GM18505 (cell line): Measurements from ENCODE around the gene GAB2.

Experiments
- ATAC-seq: cut with Tn5 transposase; IDR thresholded peaks from one replicate; pipeline ENCODE4 v1.9.1; 2021; ENCODE audit not compliant: unreplicated experiment
- POLR2A ChIP-seq: IDR thresholded peaks from 4 replicates; pipeline ENCODE4 v1.6.1; 2011; ENCODE audit warnings: borderline replicate concordance; ENCODE audit not compliant: insufficient read depth, insufficient read length; ENCODE audit errors: extremely low read depth

GAB2 gene

DNA sequence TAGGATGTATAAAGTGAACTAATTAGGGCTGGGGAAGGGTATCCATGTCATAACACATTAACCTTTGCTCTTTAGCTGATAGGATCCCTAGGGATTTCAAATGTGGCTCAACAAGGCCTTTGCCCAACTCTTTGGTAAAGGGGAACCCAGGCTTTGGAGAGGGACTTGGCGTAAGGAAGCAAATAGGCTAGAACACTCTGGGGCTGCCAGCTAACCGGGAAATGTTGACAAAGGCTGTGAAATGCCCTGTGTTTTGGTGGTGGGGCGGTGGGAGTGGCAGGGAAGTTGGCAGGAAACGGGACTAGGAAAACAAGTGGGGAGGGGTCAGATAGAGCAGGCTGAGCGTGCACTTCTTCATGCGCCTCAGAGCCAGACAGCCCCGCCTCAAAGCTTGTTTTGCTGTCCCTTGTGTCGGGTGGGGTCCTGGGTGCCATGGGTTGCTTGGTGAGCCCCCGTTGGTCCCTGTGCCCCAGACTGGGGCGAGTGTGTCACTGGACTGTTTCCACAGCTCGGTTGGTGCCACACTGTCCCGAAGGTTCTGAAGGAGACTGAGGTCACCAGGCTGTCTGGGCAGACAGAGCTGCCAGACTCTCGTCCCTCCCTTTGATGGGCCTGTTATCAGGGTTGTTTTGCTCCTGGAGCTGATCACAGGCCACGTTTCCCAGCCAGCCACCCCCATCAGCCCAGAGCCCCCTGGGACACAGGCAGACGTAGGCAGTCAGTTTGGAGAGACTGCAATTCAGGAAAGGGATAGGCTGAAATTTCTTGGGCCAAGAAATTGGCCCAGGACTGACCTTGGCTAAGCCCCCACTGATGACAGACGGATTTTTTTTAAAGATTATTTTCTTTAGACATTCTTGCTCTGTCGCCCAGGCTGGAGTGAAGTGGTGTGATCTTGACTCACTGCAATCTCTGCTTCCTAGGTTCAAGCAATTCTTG lies 248.8 kb downstream of the GAB2 start:
- TF ChIP-seq POLR2A, result no peak
- ATAC-seq, result no peak

DNA sequence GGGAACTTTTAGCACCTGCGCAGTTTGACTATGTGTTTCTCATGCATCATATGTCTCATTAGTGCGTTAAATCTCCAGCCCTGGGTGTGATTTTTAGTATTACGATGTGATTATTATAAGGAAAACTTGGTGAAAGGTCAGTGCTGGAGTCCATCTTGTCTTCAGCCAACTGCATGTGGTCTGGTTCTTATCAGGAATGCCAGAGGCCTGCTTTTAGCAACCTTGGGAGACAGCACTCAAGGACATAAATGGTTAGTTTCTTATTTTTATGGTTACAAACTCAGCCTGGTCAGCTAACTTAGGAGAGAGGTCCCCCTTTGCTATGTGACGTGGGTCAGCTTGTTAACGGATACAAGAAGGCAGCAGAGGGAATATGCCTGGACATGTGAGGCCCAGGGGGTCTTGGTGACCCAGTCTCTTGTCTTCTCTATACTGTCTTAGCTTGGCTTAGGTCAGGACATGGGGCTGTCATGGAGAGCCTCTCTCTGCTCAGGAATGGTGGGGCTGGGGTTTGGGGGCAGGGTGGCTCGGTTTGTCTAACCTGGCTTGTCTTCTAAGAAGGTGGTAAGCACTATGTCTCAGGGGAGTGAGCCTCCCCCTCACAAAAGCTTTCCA lies 250.7 kb downstream of the GAB2 start:
- TF ChIP-seq POLR2A, result no peak
- no peak for ATAC-seq
